GM18507 (cell line): ENCODE data around the gene STOX1.
"Not testable (repeated sequence)": the region's sequence is repeated elsewhere in the genome, so short reads cannot be mapped to it uniquely, and the experiment has no call there.

ENCODE experiments used
- DNase-seq: peaks from one replicate; pipeline ENCODE4 v3.0.0; 2011; ENCODE audit warnings: low read depth; ENCODE audit not compliant: insufficient read length; ENCODE audit errors: extremely low spot score
- FAIRE-seq: peaks from 2 replicates; lab custom pipeline; 2011; peaks lifted over from hg19 to GRCh38; lab: Jason Lieb, UNC

The STOX1 gene

GRCh38 chr10:68876246-68877138 lies 49.2 kb downstream of the STOX1 start:
- DNase-seq, result no peak
- FAIRE-seq, result no peak

GRCh38 chr10:68877482-68878110 lies 50.3 kb downstream of the STOX1 start:
- FAIRE-seq, result no peak

GRCh38 chr10:68878496-68878895 lies 51.2 kb downstream of the STOX1 start:
- FAIRE-seq (no peak), DNase-seq (no peak)

More at GRCh38 chr10:68877482-68878110, 50.3 kb downstream of the STOX1 start:
- DNase-seq, result no peak

- DNase-seq, result no peak
- no peak for FAIRE-seq
Measured at GRCh38 chr10:68879628-68880027, 52.3 kb downstream of the STOX1 start.

DNA sequence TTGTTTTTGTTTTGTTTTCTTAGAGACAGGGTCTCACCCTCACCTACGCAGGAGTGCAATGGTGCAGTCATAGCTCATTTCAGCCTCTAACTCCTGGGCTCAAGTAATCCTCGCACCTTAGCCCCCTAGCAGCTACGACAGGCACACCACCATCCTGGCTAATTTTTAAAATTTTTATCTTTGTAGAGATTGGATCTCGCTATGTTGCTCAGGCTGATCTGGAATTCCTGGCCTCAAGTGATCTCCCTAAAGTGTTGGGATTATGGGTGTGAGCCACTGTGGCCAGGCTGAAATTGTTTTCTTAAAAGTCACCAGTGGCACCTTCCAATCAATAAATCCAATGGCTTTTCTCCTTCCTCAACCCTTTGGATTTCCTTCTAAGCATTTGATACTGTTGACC lies 52.9 kb downstream of the STOX1 start:
- DNase-seq, result no peak
- FAIRE-seq, result no peak

DNA sequence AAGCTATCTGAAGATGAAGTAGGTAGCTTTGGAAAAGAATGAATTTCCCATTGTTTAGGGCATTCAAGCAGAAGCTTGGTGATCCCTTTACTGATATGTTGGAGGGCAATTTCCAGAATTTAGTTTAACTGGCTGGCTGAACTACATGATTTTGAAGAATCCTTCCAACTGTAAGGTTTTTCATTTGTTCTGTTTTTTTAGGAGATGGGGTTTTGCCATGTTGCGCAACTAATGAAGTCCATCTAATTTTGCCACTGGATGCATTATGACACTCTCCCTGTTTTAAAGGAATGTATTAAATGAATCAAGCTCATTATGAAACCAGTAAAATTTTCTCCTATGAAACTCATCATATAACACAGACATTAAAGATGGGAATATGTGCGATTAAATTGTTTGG lies 67.7 kb downstream of the STOX1 start:
- no peak for FAIRE-seq

GRCh38 chr10:68897336-68897741 lies 70.0 kb downstream of the STOX1 start:
- DNase-seq, result no peak
- FAIRE-seq, result no peak

More for the DNA sequence above, 67.7 kb downstream of the STOX1 start:
- no peak for DNase-seq

DNA sequence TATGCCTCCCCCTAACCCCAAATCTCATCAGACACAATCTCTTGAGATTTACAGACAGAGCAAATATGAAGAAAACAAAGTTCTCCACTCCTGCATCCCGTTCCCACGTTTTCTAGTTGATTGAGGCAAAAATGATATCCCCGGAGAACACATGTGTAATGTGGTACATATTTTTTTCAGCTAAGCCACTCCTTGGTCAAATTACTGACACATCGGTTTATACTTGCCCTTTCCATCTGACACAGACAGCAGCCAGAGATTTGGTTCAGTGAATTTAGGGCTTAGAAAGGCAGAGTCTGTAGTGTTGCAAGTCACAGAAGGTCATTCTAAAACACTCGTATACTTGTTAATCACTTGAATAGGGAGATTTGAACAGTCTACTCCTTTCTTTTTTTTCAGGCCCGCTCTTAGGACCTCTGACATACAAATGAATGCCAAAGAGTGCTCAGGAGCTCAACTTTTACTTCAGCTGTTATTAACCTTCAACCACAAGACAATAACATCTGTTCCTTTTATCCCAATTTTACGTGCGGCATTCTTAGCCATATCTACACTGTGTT lies 71.9 kb downstream of the STOX1 start:
- FAIRE-seq (no peak), DNase-seq (no peak)

GRCh38 chr10:68900427-68901104 lies 73.2 kb downstream of the STOX1 start:
- no peak for FAIRE-seq
- DNase-seq, result peak; percentile 45

GRCh38 chr10:68901105-68901927 lies 74.0 kb downstream of the STOX1 start, which contains the start of gene DDX50:
Gene DDX50 (plus strand): TSS chr10:68901315. CDS start chr10:68901385, 70 bp downstream.
- FAIRE-seq (peak; percentile 99), DNase-seq (peak; percentile 81)

DNA sequence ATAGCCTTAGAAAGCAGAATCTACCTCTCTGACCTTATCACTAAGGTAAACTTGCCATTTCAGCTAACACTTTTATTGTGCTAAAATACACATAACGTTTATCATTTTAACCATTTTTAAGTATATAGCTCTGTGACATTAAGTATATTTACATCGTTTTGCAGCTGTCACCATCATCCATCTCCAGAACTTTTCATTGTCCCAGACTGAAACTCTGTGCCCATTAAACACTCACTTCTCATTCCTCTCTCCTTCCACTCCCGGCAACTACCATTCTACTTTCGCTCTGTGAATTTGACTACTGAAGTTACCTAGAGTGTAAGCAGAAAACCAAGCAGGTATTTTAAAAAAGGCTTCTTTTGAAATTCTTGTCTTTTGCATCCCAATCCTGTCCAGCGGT lies 75.1 kb downstream of the STOX1 start:
- DNase-seq, result no peak
- FAIRE-seq, result no peak

DNA sequence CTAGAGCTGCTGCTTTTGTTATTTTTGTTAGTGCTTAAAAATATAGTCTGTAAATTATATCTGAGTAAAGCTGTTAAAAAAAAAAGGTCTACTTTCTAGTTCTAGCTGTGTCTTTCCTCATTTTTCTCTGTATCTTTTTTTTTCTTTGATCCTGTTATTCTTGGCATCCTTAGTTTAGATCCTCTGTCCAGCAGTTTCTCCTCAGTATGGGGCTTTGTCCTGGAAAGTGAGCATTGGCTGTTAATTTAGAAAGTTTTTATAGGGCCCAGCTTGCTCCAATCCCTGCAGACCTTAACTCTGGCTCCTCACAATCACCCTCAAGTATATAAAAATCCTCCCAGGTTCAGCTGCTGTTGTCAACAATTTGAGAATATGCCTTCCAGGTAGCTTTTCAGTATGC lies 97.3 kb downstream of the STOX1 start:
- no peak for DNase-seq

GRCh38 chr10:68925489-68925888 lies 98.2 kb downstream of the STOX1 start:
- no peak for DNase-seq
- no peak for FAIRE-seq

More for the DNA sequence above, 97.3 kb downstream of the STOX1 start:
- no peak for FAIRE-seq

- not testable (repeated sequence) for FAIRE-seq, DNase-seq
Measured at GRCh38 chr10:68929157-68929556, 101.8 kb downstream of the STOX1 start.

DNA sequence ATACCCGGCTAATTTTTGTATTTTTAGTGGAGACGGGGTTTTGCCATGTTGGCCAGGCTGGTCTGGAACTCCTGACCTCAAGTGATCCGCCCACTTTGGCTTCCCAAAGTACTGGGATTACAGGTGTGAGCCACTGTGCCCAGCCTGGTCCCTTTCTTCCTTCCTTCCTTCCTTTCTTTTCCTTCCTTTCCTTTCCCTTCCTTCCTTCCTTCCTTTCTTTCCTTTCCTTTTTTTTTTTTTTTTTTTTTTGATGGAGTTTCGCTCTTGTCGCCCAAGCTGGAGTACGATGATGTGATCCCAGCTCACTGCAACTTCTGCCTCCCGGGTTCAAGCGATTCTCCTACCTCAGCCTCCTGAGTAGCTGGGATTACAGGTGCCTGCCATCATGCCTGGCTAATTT lies 102.6 kb downstream of the STOX1 start:
- not testable (repeated sequence) for FAIRE-seq, DNase-seq

DNA sequence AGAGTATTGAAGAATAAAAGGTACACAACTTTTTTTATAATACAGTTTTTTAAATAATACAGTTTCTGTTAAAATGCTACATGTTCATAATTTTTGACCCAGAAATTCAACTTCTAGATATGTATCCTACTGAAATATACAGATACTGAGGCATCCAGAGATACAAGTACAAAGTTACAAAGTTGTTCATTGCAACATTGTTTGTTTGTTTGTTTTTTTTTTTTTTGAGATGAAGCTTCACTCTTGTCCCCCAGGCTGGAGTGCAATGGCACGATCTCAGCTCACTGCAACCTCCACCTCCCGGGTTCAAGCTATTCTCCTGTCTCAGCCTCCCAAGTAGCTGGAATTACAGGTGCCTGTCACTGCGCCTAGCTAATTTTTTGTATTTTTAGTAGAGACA lies 105.5 kb downstream of the STOX1 start:
- FAIRE-seq, DNase-seq: not testable (repeated sequence)

GRCh38 chr10:68934994-68935393 lies 107.7 kb downstream of the STOX1 start:
- no peak for DNase-seq
- FAIRE-seq, result no peak

DNA sequence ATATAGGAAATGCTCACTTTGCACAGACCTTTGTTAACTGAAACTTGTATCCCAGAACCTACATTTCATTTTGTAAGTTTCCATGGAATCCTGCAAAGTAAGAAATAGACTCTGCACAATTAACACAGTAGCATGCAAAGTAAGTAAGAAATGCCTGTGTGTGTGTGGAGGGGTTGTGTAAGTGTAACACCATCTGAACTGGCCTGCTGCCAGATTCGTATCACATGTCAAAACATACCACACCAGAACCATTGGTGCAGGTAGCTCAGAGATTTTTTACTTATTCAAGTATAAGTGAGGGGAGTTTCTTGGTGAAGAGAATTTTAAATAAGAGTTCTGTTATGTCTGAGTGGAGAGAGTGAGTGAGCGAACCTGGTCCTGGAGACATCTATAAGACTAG lies 110.8 kb downstream of the STOX1 start:
- FAIRE-seq (no peak), DNase-seq (no peak)

DNA sequence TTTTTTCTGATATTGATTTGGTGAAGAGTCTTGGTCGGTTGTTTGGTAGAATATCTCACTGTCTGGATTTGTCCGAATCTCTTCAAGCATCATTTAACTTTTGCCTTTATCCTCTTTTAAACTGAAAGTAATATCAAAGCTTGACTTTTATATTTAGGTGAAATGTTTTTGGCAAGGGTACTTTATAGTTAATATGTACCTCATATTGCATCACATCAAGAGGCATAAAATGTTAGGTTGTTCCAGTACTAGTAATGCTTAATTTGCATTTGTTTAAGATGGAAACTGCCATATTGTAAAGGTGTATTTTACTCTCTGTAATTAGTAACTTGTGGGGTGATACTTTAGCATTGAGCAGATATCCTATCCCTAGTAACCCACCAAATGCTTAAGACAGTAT lies 111.6 kb downstream of the STOX1 start:
- FAIRE-seq (no peak), DNase-seq (no peak)
